HL-60 (cell line): ENCODE measurements around the gene DGCR8.

Experiments used
- GABPA ChIP-seq: IDR thresholded peaks from 2 replicates; pipeline ENCODE4 v1.6.1; 2012; ENCODE audit warnings: low read depth
- POLR2AphosphoS5 ChIP-seq: IDR thresholded peaks from 2 replicates; pipeline ENCODE4 v1.6.1; 2012; ENCODE audit warnings: low read depth
- REST ChIP-seq: IDR thresholded peaks from 2 replicates; pipeline ENCODE4 v1.6.1; 2012; ENCODE audit warnings: low read depth; ENCODE audit not compliant: insufficient replicate concordance
- SPI1 ChIP-seq: IDR thresholded peaks from 2 replicates; pipeline ENCODE4 v1.6.1; 2012; ENCODE audit warnings: low read depth, mild to moderate bottlenecking, borderline replicate concordance
- TF ChIP-seq, protein P1 (sequence below): IDR thresholded peaks from one replicate; pipeline ENCODE4 v1.5.1; 2011; ENCODE audit warnings: low read length, control low read depth, inconsistent platforms; ENCODE audit not compliant: insufficient read depth

GRCh38 chr22:20066617-20067383 is 13.2 kb upstream of the DGCR8 start:
- TF ChIP-seq, protein P1, sequence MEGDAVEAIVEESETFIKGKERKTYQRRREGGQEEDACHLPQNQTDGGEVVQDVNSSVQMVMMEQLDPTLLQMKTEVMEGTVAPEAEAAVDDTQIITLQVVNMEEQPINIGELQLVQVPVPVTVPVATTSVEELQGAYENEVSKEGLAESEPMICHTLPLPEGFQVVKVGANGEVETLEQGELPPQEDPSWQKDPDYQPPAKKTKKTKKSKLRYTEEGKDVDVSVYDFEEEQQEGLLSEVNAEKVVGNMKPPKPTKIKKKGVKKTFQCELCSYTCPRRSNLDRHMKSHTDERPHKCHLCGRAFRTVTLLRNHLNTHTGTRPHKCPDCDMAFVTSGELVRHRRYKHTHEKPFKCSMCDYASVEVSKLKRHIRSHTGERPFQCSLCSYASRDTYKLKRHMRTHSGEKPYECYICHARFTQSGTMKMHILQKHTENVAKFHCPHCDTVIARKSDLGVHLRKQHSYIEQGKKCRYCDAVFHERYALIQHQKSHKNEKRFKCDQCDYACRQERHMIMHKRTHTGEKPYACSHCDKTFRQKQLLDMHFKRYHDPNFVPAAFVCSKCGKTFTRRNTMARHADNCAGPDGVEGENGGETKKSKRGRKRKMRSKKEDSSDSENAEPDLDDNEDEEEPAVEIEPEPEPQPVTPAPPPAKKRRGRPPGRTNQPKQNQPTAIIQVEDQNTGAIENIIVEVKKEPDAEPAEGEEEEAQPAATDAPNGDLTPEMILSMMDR: no peak
- TF ChIP-seq REST: no peak
- TF ChIP-seq POLR2AphosphoS5: no peak
- no peak for TF ChIP-seq SPI1
- TF ChIP-seq GABPA: no peak
